ENCODE measurements around the gene ESRRA.

GRCh38 chr11:64360448-64360921 lies 55.2 kb downstream of the ESRRA start:
- no peak for TF ChIP-seq SP2 (CRISPR knock-in tag; IDR thresholded peaks at IDR 0.05)
- TF ChIP-seq FOXM1 (CRISPR knock-in tag; IDR thresholded peaks at IDR 0.05), result no peak
- TF ChIP-seq, protein P1, sequence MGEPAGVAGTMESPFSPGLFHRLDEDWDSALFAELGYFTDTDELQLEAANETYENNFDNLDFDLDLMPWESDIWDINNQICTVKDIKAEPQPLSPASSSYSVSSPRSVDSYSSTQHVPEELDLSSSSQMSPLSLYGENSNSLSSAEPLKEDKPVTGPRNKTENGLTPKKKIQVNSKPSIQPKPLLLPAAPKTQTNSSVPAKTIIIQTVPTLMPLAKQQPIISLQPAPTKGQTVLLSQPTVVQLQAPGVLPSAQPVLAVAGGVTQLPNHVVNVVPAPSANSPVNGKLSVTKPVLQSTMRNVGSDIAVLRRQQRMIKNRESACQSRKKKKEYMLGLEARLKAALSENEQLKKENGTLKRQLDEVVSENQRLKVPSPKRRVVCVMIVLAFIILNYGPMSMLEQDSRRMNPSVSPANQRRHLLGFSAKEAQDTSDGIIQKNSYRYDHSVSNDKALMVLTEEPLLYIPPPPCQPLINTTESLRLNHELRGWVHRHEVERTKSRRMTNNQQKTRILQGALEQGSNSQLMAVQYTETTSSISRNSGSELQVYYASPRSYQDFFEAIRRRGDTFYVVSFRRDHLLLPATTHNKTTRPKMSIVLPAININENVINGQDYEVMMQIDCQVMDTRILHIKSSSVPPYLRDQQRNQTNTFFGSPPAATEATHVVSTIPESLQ (CRISPR knock-in tag; conservative IDR thresholded peaks at IDR 0.05), result no peak
- no peak for TF ChIP-seq ZNF317 (CRISPR knock-in tag; IDR thresholded peaks at IDR 0.05)
- no peak for TF ChIP-seq ADNP (CRISPR knock-in tag; IDR thresholded peaks at IDR 0.05)
- no peak for TF ChIP-seq ZNF468 (CRISPR knock-in tag; IDR thresholded peaks at IDR 0.05)
- TF ChIP-seq, protein P2, sequence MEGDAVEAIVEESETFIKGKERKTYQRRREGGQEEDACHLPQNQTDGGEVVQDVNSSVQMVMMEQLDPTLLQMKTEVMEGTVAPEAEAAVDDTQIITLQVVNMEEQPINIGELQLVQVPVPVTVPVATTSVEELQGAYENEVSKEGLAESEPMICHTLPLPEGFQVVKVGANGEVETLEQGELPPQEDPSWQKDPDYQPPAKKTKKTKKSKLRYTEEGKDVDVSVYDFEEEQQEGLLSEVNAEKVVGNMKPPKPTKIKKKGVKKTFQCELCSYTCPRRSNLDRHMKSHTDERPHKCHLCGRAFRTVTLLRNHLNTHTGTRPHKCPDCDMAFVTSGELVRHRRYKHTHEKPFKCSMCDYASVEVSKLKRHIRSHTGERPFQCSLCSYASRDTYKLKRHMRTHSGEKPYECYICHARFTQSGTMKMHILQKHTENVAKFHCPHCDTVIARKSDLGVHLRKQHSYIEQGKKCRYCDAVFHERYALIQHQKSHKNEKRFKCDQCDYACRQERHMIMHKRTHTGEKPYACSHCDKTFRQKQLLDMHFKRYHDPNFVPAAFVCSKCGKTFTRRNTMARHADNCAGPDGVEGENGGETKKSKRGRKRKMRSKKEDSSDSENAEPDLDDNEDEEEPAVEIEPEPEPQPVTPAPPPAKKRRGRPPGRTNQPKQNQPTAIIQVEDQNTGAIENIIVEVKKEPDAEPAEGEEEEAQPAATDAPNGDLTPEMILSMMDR (CRISPR knock-in tag; IDR thresholded peaks at IDR 0.05), result no peak
- TF ChIP-seq, protein P3, sequence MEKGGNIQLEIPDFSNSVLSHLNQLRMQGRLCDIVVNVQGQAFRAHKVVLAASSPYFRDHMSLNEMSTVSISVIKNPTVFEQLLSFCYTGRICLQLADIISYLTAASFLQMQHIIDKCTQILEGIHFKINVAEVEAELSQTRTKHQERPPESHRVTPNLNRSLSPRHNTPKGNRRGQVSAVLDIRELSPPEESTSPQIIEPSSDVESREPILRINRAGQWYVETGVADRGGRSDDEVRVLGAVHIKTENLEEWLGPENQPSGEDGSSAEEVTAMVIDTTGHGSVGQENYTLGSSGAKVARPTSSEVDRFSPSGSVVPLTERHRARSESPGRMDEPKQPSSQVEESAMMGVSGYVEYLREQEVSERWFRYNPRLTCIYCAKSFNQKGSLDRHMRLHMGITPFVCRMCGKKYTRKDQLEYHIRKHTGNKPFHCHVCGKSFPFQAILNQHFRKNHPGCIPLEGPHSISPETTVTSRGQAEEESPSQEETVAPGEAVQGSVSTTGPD (CRISPR knock-in tag; IDR thresholded peaks at IDR 0.05), result no peak
